SH-SY5Y (cell line): ENCODE data around the gene CRIM1.

Experiments used
- GATA2 ChIP-seq: IDR thresholded peaks from 2 replicates; pipeline ENCODE4 v1.6.1; 2011; ENCODE audit warnings: mild to moderate bottlenecking, low read depth, low read length
- GATA3 ChIP-seq: IDR thresholded peaks from 2 replicates; pipeline ENCODE4 v1.6.1; 2011; ENCODE audit warnings: low read depth, mild to moderate bottlenecking, low read length, moderate library complexity

Gene CRIM1

DNA sequence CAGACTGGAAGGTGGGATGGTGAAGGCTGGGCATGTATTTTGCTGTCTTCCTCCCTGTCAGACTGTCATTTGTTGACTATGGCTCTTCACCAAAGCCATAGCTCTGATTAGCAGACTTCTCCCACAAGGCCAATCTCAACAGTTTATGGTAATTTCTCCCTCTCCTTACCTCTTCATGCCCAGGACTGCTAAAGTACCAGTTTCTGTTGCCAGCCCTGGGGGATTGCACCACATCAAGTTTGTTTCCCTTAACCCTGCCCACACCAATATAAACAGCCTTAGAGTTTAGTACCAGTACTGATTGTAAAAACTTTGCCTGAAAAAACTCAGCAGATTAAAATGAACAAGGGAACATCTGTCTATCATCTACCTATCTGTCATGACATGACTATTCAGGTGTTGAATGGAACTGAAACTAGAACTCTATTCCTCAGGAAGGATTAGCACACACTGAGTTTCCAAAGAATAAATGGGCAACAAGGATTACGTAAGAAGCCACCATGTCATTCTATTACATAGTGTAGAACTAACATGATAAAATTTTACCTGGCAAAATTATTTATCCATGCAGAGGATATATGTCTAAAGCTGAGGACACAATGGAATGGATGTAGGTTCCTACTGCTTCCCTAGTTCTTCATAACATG is 228.7 kb downstream of the CRIM1 start:
- TF ChIP-seq GATA2: no peak
- TF ChIP-seq GATA3: no peak

DNA sequence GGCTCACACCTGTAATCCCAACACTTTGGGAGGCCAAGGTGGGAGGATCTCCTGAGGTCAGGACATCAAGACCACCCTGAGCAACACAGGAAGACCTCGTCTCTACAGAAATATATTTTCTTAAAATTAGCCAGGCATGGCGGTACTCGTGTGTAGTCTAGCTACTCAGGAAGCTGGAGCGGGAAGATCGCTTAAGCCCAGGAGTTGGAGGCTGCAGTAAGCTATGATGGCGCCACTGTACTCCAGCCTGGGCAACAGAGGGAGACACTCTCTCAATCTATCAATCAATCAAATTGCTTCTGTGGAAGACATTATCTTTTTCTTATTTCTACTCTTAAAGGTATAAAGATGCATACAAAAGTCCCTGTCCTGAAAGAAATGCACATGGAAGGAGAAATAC is 231.1 kb downstream of the CRIM1 start:
- TF ChIP-seq GATA2: no peak
- TF ChIP-seq GATA3: no peak

DNA sequence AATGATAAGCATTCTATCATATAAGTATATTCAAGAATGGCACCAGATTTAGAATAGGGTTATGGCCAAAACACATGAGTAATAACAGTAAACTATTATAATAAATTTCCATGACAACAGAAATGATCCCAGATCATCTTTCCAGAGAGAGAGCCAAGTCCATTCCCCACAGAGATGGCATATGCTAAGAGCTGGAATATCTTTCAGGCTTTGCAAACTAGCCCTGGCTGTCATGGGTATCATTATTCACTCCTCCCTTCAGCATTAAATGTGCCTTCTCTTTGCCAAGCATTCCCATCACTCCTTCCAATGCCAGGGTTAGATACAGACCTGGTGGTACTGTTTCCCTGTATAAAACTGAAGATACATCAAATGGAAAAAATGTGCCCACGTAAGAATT is 231.5 kb downstream of the CRIM1 start:
- TF ChIP-seq GATA3 (no peak), GATA2 (no peak)

DNA sequence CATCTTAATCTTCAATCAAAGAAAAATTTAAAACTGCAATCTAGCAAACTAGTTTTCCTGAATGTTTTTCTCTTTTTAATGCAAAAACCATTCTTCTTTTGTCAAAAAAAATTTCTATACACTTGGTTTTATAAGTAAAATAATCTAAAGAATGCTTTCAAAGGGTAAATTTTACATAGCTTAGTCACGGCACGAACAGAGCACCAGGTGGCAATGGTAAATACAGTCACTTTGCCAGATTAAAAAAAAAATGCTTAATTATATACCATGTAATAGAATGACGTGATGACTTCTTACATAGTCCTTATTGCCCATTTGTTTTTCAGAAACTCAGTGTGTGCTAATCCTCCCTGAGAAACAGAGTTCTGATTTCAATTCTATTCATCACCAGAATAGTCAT is 232.0 kb downstream of the CRIM1 start:
- TF ChIP-seq GATA2 (no peak), GATA3 (no peak)

DNA sequence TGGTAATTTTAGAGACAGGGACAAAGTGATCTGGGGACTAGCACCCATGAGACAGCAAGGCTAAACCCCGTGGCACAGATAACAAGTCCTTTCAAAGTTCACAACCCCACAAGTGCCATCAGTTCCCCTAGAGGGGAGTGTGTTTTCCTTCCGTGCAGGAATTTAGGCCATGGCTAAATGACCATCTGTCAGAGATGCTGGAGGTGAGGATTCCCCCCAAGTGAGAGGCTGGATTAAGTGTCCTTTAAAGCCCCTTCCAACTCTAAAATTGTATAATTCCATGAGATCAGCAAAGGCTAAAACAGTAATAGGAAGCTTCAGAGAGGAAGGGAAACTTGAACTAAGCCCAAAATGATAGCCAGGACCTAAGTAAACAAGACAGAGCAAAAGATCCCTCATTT is 233.7 kb downstream of the CRIM1 start:
- no peak for TF ChIP-seq GATA2
- TF ChIP-seq GATA3: no peak

DNA sequence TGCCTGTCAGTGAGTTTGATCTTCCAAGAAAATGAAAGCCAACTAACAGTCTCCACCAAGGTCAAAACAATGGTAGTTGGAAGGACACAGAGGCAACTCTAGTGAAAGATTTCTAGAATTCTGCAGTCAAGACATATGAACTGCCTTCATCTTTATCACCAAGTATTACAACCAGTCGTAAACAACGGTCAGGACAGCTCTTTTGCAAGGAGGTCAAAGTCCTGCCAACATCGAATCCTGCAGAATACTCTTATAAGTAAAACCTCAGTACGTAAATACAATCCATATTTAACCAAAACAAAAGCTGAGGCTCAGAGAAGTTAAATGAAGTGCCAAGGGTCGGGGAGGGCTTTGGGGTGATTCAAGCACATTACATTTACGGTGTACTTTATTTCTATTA is 239.3 kb downstream of the CRIM1 start:
- TF ChIP-seq GATA2: no peak
- TF ChIP-seq GATA3: no peak

DNA sequence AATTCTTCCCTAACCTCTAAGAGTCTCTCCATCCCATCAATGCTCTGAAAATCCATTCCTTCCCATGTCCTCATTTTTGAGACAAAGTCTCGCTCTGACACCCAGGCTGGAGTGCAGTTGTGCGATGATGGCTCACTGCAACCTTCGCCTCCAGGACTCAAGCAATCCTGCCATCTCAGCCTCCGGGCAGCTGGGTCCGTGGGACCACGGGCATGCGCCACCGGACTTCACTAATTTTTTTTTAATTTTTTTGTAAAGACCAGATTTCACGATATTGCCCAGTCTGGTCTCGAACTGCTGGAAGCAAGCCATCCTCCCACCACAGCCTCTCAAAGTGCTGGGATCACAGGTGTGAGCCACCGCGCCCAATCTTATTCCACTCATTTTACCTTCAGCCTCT is 240.8 kb downstream of the CRIM1 start:
- TF ChIP-seq GATA3: no peak
- no peak for TF ChIP-seq GATA2

DNA sequence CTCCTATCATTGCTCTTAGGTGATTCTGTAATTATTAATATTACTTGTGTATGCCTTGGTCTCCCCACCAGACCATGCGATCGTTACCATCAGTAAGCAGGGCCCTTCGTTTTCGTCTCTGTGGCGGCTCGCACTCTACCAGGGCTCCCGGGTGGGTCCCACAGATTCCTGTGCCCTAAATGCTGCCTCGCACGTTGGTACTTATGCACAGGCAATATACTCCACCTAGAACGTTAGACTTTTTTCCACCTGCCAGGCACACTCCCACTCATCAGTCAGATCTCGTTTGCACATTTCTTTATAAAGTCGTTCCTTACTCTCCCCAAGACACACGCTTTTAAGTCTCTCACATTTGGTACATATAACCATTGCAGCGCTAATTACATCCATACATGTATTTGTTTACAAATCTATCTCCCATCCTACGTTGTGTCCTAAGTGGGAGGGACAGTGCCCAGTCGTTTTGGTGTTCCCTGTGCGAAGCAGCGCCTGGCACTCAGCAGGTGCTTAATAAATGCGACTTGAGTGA is 241.5 kb downstream of the CRIM1 start:
- no peak for TF ChIP-seq GATA3
- TF ChIP-seq GATA2: no peak

DNA sequence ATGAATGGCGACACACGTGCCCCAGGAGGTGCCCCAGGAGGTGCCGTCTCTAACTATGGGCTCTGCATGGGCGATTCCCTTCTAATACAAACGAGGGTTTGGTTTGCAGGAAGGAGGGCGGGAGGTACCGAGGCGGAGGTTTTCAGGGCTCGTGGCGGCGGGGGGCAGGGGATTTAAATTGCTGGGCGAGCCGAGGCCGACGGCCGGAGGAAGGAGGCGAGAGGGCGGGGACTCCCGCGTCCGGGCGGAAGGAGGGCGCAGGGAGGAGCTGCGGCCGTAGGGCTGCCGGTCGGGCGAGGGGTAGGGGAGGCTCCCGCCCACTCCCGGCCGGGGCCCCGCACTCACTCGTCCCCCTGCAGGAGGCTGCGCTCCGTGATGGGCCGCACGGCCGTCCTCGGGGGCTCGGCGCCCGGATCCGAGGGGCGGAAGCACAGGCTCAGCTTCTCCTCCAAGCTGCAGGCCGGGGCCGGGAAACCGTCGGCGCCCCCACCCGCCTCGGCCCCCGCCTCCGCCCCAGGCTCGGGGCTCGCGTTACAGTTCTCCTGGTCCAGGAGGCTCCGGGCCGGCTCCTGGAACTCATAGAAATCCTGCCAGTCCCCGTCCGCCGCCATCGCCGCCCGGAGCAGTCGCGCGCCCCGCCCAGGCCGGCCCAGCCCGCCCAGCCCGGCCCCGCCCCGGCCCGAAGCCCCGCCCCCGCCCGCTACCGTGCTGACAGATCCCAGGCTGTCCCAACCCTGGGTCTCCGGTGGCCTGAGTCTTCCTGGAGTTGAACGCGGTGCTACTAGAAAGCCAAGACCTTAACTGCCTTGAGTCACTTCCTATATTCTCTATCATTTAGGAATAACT is 242.2 kb downstream of the CRIM1 start, which contains the start of gene FEZ2:
FEZ2 (minus strand) TSS at position 637 of the 846 bp plus-strand sequence; CDS start at position 611, 26 bp downstream.
- TF ChIP-seq GATA3 (no peak), GATA2 (no peak)
